ENCODE results near the gene AREG.

GRCh38 chr4:74456849-74457395 is 12.0 kb downstream of the AREG start:
- TF ChIP-seq POLR2AphosphoS5 (IDR thresholded peaks at IDR 0.05; ENCODE audit: low read depth, low read length) (no peak), CTCF (IDR thresholded peaks at IDR 0.05) (no peak), REST (IDR thresholded peaks at IDR 0.05; ENCODE audit: insufficient read depth in 1 of 2, low read depth in 2 of 2, low read length in 1 of 2) (no peak), SIN3A (IDR thresholded peaks at IDR 0.05; ENCODE audit: borderline replicate concordance, insufficient read depth, low read depth, low read length) (no peak)

All from Panc1 (cell line).